Activated CD8-positive, alpha-beta T cell treated with anti-CD3 and anti-CD28 coated beads, Interleukin-2, amount 10 ng/mL, durations not matched to agents 7 days and 5 days (primary cell): Measurements from ENCODE around the gene CDKAL1. TPM values are rescaled to one million over a fixed set of nuclear protein-coding genes. Genes with fewer than 3 reads are reported as not detected.
"Not testable (repeated sequence)": the region's sequence is repeated elsewhere in the genome, so short reads cannot be mapped to it uniquely, and the experiment has no call there.

Experiments
- ATAC-seq: fragments of 150-1000 bp; cut with Tn5 transposase; one replicate; pipeline ENCODE4 v1.10.0; 2021; ENCODE audit warnings: moderate library complexity
- CTCF ChIA-PET: fragments of 350-600 bp; sonication (Branson Sonifier 250); formaldehyde crosslinking; loops from one replicate; lab custom pipeline; 2021; ENCODE audit warnings: antibody characterized with exemption; lab: Charles Lee
- POLR2A ChIA-PET: fragments of 350-600 bp; sonication (Branson Sonifier 250); formaldehyde crosslinking; loops from one replicate; lab custom pipeline; 2021; ENCODE audit warnings: antibody characterized with exemption; lab: Charles Lee
- DNase-seq: peaks from one replicate; pipeline ENCODE4 v3.0.0-alpha.2; 2020
- H3K27ac Mint-ChIP-seq: one replicate; pipeline ENCODE4 v1.8.0; 2021; ENCODE audit warnings: mild to moderate bottlenecking, mixed read lengths
- H3K27me3 Mint-ChIP-seq: one replicate; pipeline ENCODE4 v1.8.0; 2021; ENCODE audit warnings: low read depth, mixed read lengths
- H3K36me3 Mint-ChIP-seq: one replicate; pipeline ENCODE4 v1.8.0; 2021; ENCODE audit warnings: low read depth, mixed read lengths
- H3K4me1 Mint-ChIP-seq: one replicate; pipeline ENCODE4 v1.8.0; 2021; ENCODE audit warnings: low read depth, mixed read lengths
- H3K4me3 Mint-ChIP-seq: one replicate; pipeline ENCODE4 v1.8.0; 2021; ENCODE audit warnings: mild to moderate bottlenecking, mixed read lengths
- H3K9me3 Mint-ChIP-seq: one replicate; pipeline ENCODE4 v1.8.0; 2022; ENCODE audit warnings: mixed read lengths; ENCODE audit not compliant: insufficient read depth
- total RNA-seq, 2 experiments: library from RNA; stranded (reverse); gene quantifications; one replicate each; pipeline ENCODE4 v1.2.3, GENCODE V29; 2021

Gene CDKAL1
- total RNA-seq, 2 experiments from 2014 or later, result 24.3 to 25.2 TPM

DNA sequence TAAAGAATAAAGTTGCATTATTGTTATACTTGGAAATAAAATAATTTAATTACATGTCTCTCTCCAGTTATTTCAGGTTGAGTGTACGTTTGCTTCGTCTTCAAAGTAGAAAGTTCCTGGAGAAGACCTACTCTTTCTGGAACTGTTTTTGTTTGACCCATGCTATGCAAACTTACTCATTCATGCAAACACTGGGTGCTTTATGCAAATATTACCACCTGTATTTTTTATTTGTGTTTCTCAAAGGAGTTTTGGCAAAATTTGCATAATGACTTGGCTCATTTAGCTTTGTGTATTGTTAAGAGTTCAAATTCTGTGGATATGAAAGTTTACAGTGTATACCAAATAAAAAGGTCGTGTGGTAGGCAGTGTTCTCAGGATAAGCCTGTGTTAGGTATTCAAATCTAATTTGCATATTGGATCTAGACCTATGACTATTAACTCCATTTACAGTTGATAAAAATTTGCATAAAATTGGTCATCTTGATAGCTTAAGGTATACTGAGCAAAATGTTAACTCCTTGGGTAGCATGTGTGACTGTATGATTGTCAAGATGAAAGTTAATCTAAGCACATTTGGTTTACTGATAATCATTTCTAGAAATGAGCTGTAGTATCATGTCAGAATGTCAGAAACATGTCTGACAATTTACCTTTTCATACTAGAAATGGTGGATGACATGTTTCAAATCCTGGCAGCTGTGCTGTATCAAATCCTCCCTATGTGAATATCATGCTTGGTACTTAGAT, 65.2 kb downstream of the CDKAL1 start:
- peaks cover 48% of the 10 kb centered on the region for H3K36me3 Mint-ChIP-seq
- ATAC-seq, result no peak
- POLR2A ChIA-PET, result no interaction called here

DNA sequence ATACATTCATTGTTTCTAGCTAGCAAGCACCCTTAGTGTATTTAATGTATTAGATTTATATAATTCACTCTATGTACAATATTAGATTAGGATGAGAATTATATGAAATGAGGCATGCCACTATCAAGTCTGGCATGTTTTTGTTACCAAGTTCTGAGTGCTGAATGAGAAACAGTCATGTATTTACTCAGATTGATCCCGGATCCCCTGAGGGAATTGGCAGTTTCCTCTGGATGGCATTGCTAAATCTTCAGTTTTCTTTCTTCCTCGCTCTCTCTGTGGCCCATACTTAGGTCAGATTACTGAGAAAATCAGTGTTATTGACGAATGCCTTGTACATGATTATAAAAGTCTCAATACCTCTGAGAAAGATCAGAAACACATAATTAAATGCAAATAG, 66.6 kb downstream of the CDKAL1 start:
- H3K4me3 Mint-ChIP-seq, result no peak overlapping the region
- no peaks in the 10 kb centered on the region for H3K4me1 Mint-ChIP-seq
- peaks cover 38% of the 10 kb centered on the region for H3K36me3 Mint-ChIP-seq
- CTCF ChIA-PET, result no interaction called here
- DNase-seq, result no peak
- POLR2A ChIA-PET, result no interaction called here
- ATAC-seq, result no peak
- H3K9me3 Mint-ChIP-seq, result no peaks in the 10 kb centered on the region
- no peaks in the 10 kb centered on the region for H3K27me3 Mint-ChIP-seq
- H3K27ac Mint-ChIP-seq, result no peak overlapping the region

More for the DNA sequence above, 65.2 kb downstream of the CDKAL1 start:
- no peaks in the 10 kb centered on the region for H3K4me1 Mint-ChIP-seq
- no peak for DNase-seq
- no peak overlapping the region for H3K4me3 Mint-ChIP-seq
- no peaks in the 10 kb centered on the region for H3K9me3 Mint-ChIP-seq
- no peak overlapping the region for H3K27ac Mint-ChIP-seq
- CTCF ChIA-PET, result no interaction called here
- no peaks in the 10 kb centered on the region for H3K27me3 Mint-ChIP-seq

- Mint-ChIP-seq H3K27ac (no peak overlapping the region), H3K27me3 (no peaks in the 10 kb centered on the region), H3K36me3 (peaks cover 31% of the 10 kb centered on the region), H3K4me1 (no peaks in the 10 kb centered on the region), H3K4me3 (no peak overlapping the region), H3K9me3 (no peaks in the 10 kb centered on the region)
- DNase-seq (no peak), ATAC-seq (no peak)
- ChIA-PET POLR2A (no interaction called here), CTCF (no interaction called here)
These were observed 69.9 kb downstream of the CDKAL1 start for GRCh38 chr6:20604159-20604558.

- CTCF ChIA-PET, result no interaction called here
- no peaks in the 10 kb centered on the region for H3K4me1 Mint-ChIP-seq
- H3K27ac Mint-ChIP-seq, result no peak overlapping the region
- DNase-seq, result no peak
- no peak overlapping the region for H3K4me3 Mint-ChIP-seq
- no peaks in the 10 kb centered on the region for H3K27me3 Mint-ChIP-seq
- no peaks in the 10 kb centered on the region for H3K9me3 Mint-ChIP-seq
- POLR2A ChIA-PET, result interaction anchor here (0.6 kb wide), 2 partner anchors 32 to 400 kb away, joined by 3 read pairs; no protein-coding TSS in a partner anchor
- H3K36me3 Mint-ChIP-seq, result peaks cover 32% of the 10 kb centered on the region
- ATAC-seq, result no peak
These were observed 70.8 kb downstream of the CDKAL1 start for GRCh38 chr6:20605061-20605460.

DNA sequence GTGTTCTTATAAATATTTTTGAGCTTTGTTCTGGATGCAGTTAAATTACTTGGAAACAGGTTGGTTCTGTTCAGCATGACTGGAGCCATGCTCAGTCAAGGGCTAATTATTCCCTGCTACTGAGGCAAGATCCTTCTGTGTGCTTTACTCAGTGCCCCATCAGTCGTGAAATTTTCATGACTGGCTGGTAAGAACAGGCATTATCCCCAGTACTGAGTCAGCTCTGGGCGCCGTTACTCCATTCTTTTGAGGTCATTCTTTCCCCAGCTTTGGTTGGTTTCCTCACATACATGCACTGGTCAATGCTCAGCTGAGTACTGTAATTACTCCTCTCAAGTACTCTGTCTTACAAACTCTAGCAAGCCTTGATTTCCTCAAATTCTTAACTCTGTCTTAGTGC, 71.3 kb downstream of the CDKAL1 start:
- H3K4me1 Mint-ChIP-seq, result no peaks in the 10 kb centered on the region
- no peaks in the 10 kb centered on the region for H3K27me3 Mint-ChIP-seq
- no peak for DNase-seq
- ATAC-seq, result no peak
- H3K27ac Mint-ChIP-seq, result no peak overlapping the region
- ChIA-PET POLR2A (no interaction called here), CTCF (no interaction called here)
- H3K9me3 Mint-ChIP-seq, result no peaks in the 10 kb centered on the region
- peaks cover 32% of the 10 kb centered on the region for H3K36me3 Mint-ChIP-seq
- H3K4me3 Mint-ChIP-seq, result no peak overlapping the region

DNA sequence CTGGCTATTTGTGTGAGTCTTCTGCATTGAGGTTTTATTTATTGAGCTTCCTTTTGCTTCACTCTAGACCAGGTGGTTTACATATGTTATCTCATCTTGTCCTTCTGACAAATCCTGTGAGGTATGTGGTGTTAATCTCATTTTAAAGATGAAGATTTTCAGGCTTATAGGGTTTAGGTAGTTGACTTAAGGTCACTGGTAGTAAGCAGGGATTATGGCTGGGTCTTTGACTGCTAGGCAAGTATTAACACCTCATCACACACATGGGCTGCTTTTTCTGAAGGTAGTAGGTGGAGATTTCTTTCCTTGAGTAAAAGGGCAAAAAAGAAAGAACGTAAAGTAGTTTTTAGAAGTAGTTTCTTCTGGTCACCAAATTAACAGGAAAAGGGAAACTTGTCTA, 72.6 kb downstream of the CDKAL1 start:
- H3K27ac Mint-ChIP-seq, result no peak overlapping the region
- ChIA-PET CTCF (no interaction called here), POLR2A (no interaction called here)
- H3K9me3 Mint-ChIP-seq, result no peaks in the 10 kb centered on the region
- H3K36me3 Mint-ChIP-seq, result peaks cover 32% of the 10 kb centered on the region
- no peak for DNase-seq
- no peak for ATAC-seq
- no peaks in the 10 kb centered on the region for H3K27me3 Mint-ChIP-seq
- H3K4me3 Mint-ChIP-seq, result no peak overlapping the region
- no peaks in the 10 kb centered on the region for H3K4me1 Mint-ChIP-seq

DNA sequence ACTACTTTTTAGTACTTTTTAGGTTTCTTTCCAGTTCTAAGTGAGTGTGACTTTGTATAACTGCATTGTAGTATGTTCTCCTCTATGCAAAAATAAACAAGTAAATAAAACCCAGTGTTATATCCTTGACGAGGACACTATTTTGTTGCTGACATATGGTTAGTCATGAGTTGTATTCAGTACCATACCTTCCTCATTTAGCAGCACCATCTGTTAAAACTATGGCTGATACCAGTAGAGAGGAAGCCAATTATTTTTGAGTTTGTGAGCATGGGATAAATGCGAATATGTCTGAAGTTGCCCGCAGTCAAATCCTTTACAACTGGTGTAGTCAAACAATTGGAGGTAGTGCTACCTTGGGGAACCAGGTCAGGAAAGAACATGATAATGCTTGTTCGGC, 74.1 kb downstream of the CDKAL1 start:
- no peak for DNase-seq
- Mint-ChIP-seq H3K27me3 (no peaks in the 10 kb centered on the region), H3K27ac (no peak overlapping the region), H3K36me3 (peaks cover 24% of the 10 kb centered on the region), H3K4me3 (no peak overlapping the region), H3K4me1 (no peaks in the 10 kb centered on the region), H3K9me3 (no peaks in the 10 kb centered on the region)
- ATAC-seq, result no peak
- ChIA-PET POLR2A (no interaction called here), CTCF (no interaction called here)

GRCh38 chr6:20608905-20609304, 74.6 kb downstream of the CDKAL1 start:
- DNase-seq, result no peak
- ChIA-PET POLR2A (no interaction called here), CTCF (no interaction called here)
- no peak for ATAC-seq
- Mint-ChIP-seq H3K4me3 (no peak overlapping the region), H3K9me3 (no peaks in the 10 kb centered on the region), H3K27me3 (no peaks in the 10 kb centered on the region), H3K4me1 (no peaks in the 10 kb centered on the region), H3K27ac (no peak overlapping the region), H3K36me3 (peaks cover 22% of the 10 kb centered on the region)

DNA sequence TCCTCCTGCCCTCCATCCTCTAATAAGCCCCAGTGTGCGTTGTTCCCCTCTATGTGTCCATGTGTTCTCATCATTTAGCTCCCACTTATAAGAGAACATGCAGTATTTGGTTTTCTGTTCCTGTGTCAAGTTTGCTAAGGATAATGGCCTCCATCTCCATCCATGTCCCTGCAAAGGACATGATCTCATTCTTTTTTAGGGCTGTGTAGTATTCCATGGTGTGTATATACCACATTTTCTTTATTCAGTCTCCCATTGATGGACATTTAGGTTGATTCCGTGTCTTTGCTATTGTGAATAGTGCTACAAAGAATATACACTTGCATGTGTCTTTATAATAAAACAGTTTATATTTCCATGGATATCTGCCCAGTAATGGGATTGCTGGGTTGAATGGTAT, 75.7 kb downstream of the CDKAL1 start:
- H3K4me1 Mint-ChIP-seq, H3K27me3 Mint-ChIP-seq, H3K4me3 Mint-ChIP-seq, POLR2A ChIA-PET, H3K27ac Mint-ChIP-seq, DNase-seq, ATAC-seq, H3K9me3 Mint-ChIP-seq: not testable (repeated sequence)
- H3K36me3 Mint-ChIP-seq, result peaks cover 20% of the 10 kb centered on the region
- CTCF ChIA-PET, result interaction anchor here (1.5 kb wide), 1 partner anchor 10 kb away, joined by 3 read pairs; no protein-coding TSS in a partner anchor

- POLR2A ChIA-PET, result no interaction called here
- H3K4me1 Mint-ChIP-seq, result no peaks in the 10 kb centered on the region
These were observed 76.5 kb downstream of the CDKAL1 start for GRCh38 chr6:20610636-20611370.

GRCh38 chr6:20617537-20617936, 83.3 kb downstream of the CDKAL1 start:
- H3K9me3 Mint-ChIP-seq, H3K4me1 Mint-ChIP-seq, DNase-seq, POLR2A ChIA-PET, ATAC-seq, H3K4me3 Mint-ChIP-seq, H3K27me3 Mint-ChIP-seq, H3K27ac Mint-ChIP-seq, CTCF ChIA-PET: not testable (repeated sequence)
- H3K36me3 Mint-ChIP-seq, result peaks cover 18% of the 10 kb centered on the region

More at GRCh38 chr6:20610636-20611370, 76.5 kb downstream of the CDKAL1 start:
- no peak for DNase-seq
- CTCF ChIA-PET, result interaction anchor here (1.5 kb wide), 1 partner anchor 10 kb away, joined by 3 read pairs; no protein-coding TSS in a partner anchor
- H3K9me3 Mint-ChIP-seq, result no peaks in the 10 kb centered on the region
- H3K36me3 Mint-ChIP-seq, result peaks cover 20% of the 10 kb centered on the region
- ATAC-seq, result no peak
- H3K4me3 Mint-ChIP-seq, result no peak overlapping the region
- H3K27ac Mint-ChIP-seq, result no peak overlapping the region
- H3K27me3 Mint-ChIP-seq, result no peaks in the 10 kb centered on the region

DNA sequence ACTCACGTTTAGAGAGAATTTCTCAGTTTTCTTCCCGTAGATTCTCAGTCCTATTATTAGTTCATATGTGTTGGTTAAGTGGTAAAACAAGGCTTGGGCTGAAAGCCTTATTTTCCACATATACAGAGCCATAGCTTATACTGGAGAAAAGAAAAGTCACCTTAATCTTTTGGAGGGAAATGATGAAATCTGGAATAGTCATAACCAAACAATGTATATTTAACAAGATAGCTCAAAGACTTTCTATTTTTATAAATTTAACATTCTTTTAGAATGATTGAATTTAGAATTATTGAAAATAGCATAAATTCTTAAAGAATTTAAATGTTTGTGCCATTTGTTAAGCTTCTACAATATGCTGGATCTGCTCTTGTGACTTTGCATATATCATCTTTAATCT, 85.8 kb downstream of the CDKAL1 start:
- Mint-ChIP-seq H3K36me3 (peaks cover 17% of the 10 kb centered on the region), H3K4me1 (peaks cover 18% of the 10 kb centered on the region), H3K4me3 (no peak overlapping the region), H3K27ac (no peak overlapping the region), H3K9me3 (no peaks in the 10 kb centered on the region), H3K27me3 (no peaks in the 10 kb centered on the region)
- POLR2A ChIA-PET, result no interaction called here
- DNase-seq, result no peak
- ATAC-seq, result no peak
- CTCF ChIA-PET, result interaction anchor here (1.0 kb wide), 1 partner anchor 10 kb away, joined by 3 read pairs; no protein-coding TSS in a partner anchor
